Spinal cord (tissue), 10 donors: ENCODE data around the gene CELSR1. TPM values are rescaled to one million over a fixed set of nuclear protein-coding genes. Genes with fewer than 3 reads are reported as not detected.
"Not testable (repeated sequence)": the region's sequence is repeated elsewhere in the genome, so short reads cannot be mapped to it uniquely, and the experiment has no call there.

Experiments used
- DNase-seq, 6 donors: peaks; one replicate each; pipeline versions ENCODE4 v3.0.0 to v3.0.0-alpha.2; 2013 to 2015; ENCODE audit warnings: low spot score in 6 of 6, low read depth in 4 of 6
- H3K27ac ChIP-seq: one replicate; pipeline ENCODE4 v1.5.1; 2013; ENCODE audit warnings: low read depth, low read length, control low read depth
- H3K27me3 ChIP-seq: one replicate; pipeline ENCODE4 v1.6.1; 2013; ENCODE audit warnings: low read length; ENCODE audit not compliant: control insufficient read depth, insufficient read depth
- H3K36me3 ChIP-seq: one replicate; pipeline ENCODE4 v1.6.1; 2013; ENCODE audit warnings: low read length; ENCODE audit not compliant: control insufficient read depth, insufficient read depth
- H3K4me1 ChIP-seq: one replicate; pipeline ENCODE4 v1.6.1; 2013; ENCODE audit warnings: low read length; ENCODE audit not compliant: control insufficient read depth, insufficient read depth
- H3K4me3 ChIP-seq: one replicate; pipeline ENCODE4 v1.5.1; 2013; ENCODE audit warnings: low read depth, low read length, control low read depth
- H3K9me3 ChIP-seq: one replicate; pipeline ENCODE4 v1.6.1; 2013; ENCODE audit warnings: low read length; ENCODE audit not compliant: control insufficient read depth, insufficient read depth
- WGBS: methylation state at CpG from one replicate; pipeline ENCODE4 v1.1.5; 2013; ENCODE audit warnings: missing lambda C conversion rate; ENCODE audit not compliant: insufficient coverage; 5-methylcytosine and 5-hydroxymethylcytosine counted together
- polyA plus RNA-seq, 2 donors: library from polyadenylated mRNA; unstranded; fragments of 120-200 nt; gene quantifications; one replicate each; pipeline ENCODE4 v1.2.1, GENCODE V29; 2013; ENCODE audit not compliant: insufficient read length in 2 of 2
- total RNA-seq, 2 donors: library from RNA; depleted of rRNA in 1 of 2; stranded (reverse); fragments of 120-200 nt in 1 of 2; fragments of >200 nt in 1 of 2; gene quantifications; one replicate each; pipeline versions ENCODE4 v1.2.3 to v1.2.4, GENCODE V29; 2013 to 2014
- donor health status: healthy.

CELSR1 gene
- total and polyA plus RNA-seq, 4 donors: 2.9 to 8.2 (median 6.6) TPM

- peaks cover 18% of the 10 kb centered on the region for H3K4me1 ChIP-seq
- H3K27ac ChIP-seq: no peak overlapping the region
- H3K27me3 ChIP-seq: no peaks in the 10 kb centered on the region
- H3K9me3 ChIP-seq: no peaks in the 10 kb centered on the region
- DNase-seq: no peak
- whole genome bisulfite sequencing: 100% methylated on average over 2 of the region's 8 CpGs
- peaks cover 16% of the 10 kb centered on the region for H3K36me3 ChIP-seq
- H3K4me3 ChIP-seq: no peak overlapping the region
Observed at GRCh38 chr22:46476547-46476941, 60.9 kb downstream of the CELSR1 start.

GRCh38 chr22:46473896-46474557 lies 63.4 kb downstream of the CELSR1 start:
- DNase-seq: no peak
- H3K36me3 ChIP-seq: peaks cover 16% of the 10 kb centered on the region
- no peak overlapping the region for H3K27ac ChIP-seq
- H3K9me3 ChIP-seq: no peaks in the 10 kb centered on the region
- WGBS: 94% methylated on average over 16 of the region's 20 CpGs
- no peaks in the 10 kb centered on the region for H3K27me3 ChIP-seq
- H3K4me1 ChIP-seq: peaks cover 15% of the 10 kb centered on the region
- no peak overlapping the region for H3K4me3 ChIP-seq

- H3K36me3 ChIP-seq: peaks cover 16% of the 10 kb centered on the region
- WGBS: 90% methylated on average over 28 of the region's 28 CpGs
- no peak overlapping the region for H3K4me3 ChIP-seq
- H3K9me3 ChIP-seq: no peaks in the 10 kb centered on the region
- no peaks in the 10 kb centered on the region for H3K27me3 ChIP-seq
- no peak for DNase-seq
- H3K27ac ChIP-seq: no peak overlapping the region
- H3K4me1 ChIP-seq: peaks cover 13% of the 10 kb centered on the region
Observed at GRCh38 chr22:46473021-46473779, 64.2 kb downstream of the CELSR1 start.

- peaks cover 16% of the 10 kb centered on the region for H3K36me3 ChIP-seq
- H3K4me3 ChIP-seq: no peak overlapping the region
- peaks cover 7% of the 10 kb centered on the region for H3K4me1 ChIP-seq
- no peaks in the 10 kb centered on the region for H3K9me3 ChIP-seq
- WGBS: 87% methylated on average over 4 of the region's 8 CpGs
- no peak for DNase-seq
- H3K27ac ChIP-seq: no peak overlapping the region
- H3K27me3 ChIP-seq: no peaks in the 10 kb centered on the region
Observed at GRCh38 chr22:46472722-46473016, 64.8 kb downstream of the CELSR1 start.

GRCh38 chr22:46471901-46472721 lies 65.3 kb downstream of the CELSR1 start:
- peaks cover 16% of the 10 kb centered on the region for H3K36me3 ChIP-seq
- peaks cover 5% of the 10 kb centered on the region for H3K4me1 ChIP-seq
- no peak overlapping the region for H3K27ac ChIP-seq
- no peak for DNase-seq
- H3K4me3 ChIP-seq: no peak overlapping the region
- H3K27me3 ChIP-seq: no peaks in the 10 kb centered on the region
- 84% methylated on average over 27 of the region's 33 CpGs for WGBS
- no peaks in the 10 kb centered on the region for H3K9me3 ChIP-seq

- not testable (repeated sequence) for DNase-seq, H3K9me3 ChIP-seq, H3K4me3 ChIP-seq, H3K27me3 ChIP-seq, H3K27ac ChIP-seq, H3K4me1 ChIP-seq
- WGBS: 100% methylated on average over 2 of the region's 6 CpGs
- peaks cover 16% of the 10 kb centered on the region for H3K36me3 ChIP-seq
Observed at GRCh38 chr22:46471330-46471729, 66.1 kb downstream of the CELSR1 start.

GRCh38 chr22:46469711-46470110 lies 67.7 kb downstream of the CELSR1 start:
- Histone ChIP-seq H3K4me3 (no peak overlapping the region), H3K36me3 (peaks cover 16% of the 10 kb centered on the region), H3K9me3 (no peaks in the 10 kb centered on the region), H3K27ac (no peak overlapping the region), H3K27me3 (no peaks in the 10 kb centered on the region), H3K4me1 (peaks cover 14% of the 10 kb centered on the region)
- WGBS: 100% methylated on average over 1 of the region's 6 CpGs
- DNase-seq: no peak

- Histone ChIP-seq H3K36me3 (peaks cover 12% of the 10 kb centered on the region), H3K4me3 (no peak overlapping the region), H3K4me1 (peaks cover 12% of the 10 kb centered on the region), H3K9me3 (no peaks in the 10 kb centered on the region), H3K27me3 (no peaks in the 10 kb centered on the region), H3K27ac (no peak overlapping the region)
- DNase-seq: no peak
- WGBS: 80% methylated on average over 2 of the region's 5 CpGs
Observed at GRCh38 chr22:46467006-46467405, 70.4 kb downstream of the CELSR1 start.

GRCh38 chr22:46466255-46466676 lies 71.2 kb downstream of the CELSR1 start:
- 84% methylated on average over 7 of the region's 10 CpGs for WGBS
- Histone ChIP-seq H3K4me3 (no peak overlapping the region), H3K27ac (no peak overlapping the region), H3K27me3 (no peaks in the 10 kb centered on the region), H3K4me1 (peaks cover 19% of the 10 kb centered on the region), H3K36me3 (peaks cover 16% of the 10 kb centered on the region), H3K9me3 (no peaks in the 10 kb centered on the region)
- no peak for DNase-seq
